Medulla oblongata (tissue), 1 donor: ENCODE results near the gene ZNF202.
"Not testable (repeated sequence)": the region's sequence is repeated elsewhere in the genome, so short reads cannot be mapped to it uniquely, and the experiment has no call there.

Experiments used
- DNase-seq: peaks from one replicate; pipeline ENCODE4 v3.0.0-alpha.2; 2015; ENCODE audit errors: extremely low spot score

Gene ZNF202

GRCh38 chr11:123742031-123742723, 717 bp upstream of the ZNF202 start:
- DNase-seq: peak; percentile 24

- DNase-seq: peak; percentile 4
Measured at GRCh38 chr11:123740787-123741158, 687 bp downstream of the ZNF202 start.

GRCh38 chr11:123738374-123738773, 3.1 kb downstream of the ZNF202 start:
- no peak for DNase-seq

- DNase-seq: no peak
Measured at GRCh38 chr11:123736769-123737168, 4.7 kb downstream of the ZNF202 start.

- DNase-seq: no peak
Measured at GRCh38 chr11:123729602-123730001, 11.9 kb downstream of the ZNF202 start.

GRCh38 chr11:123725995-123726655, 15.3 kb downstream of the ZNF202 start:
- no peak for DNase-seq

GRCh38 chr11:123719452-123719851, 22.0 kb downstream of the ZNF202 start:
- no peak for DNase-seq

- DNase-seq: no peak
Measured at GRCh38 chr11:123718469-123718868, 23.0 kb downstream of the ZNF202 start.

- no peak for DNase-seq
Measured at GRCh38 chr11:123718063-123718462, 23.4 kb downstream of the ZNF202 start.

GRCh38 chr11:123712627-123713026, 28.8 kb downstream of the ZNF202 start:
- not testable (repeated sequence) for DNase-seq

- DNase-seq: peak; percentile 74
Measured at GRCh38 chr11:123707606-123708205, 33.8 kb downstream of the ZNF202 start.

- DNase-seq: no peak
Measured at GRCh38 chr11:123707206-123707605, 34.3 kb downstream of the ZNF202 start.

- DNase-seq: no peak
Measured at GRCh38 chr11:123704341-123704740, 37.1 kb downstream of the ZNF202 start.

GRCh38 chr11:123702696-123703095, 38.8 kb downstream of the ZNF202 start:
- no peak for DNase-seq

GRCh38 chr11:123702139-123702538, 39.3 kb downstream of the ZNF202 start:
- DNase-seq: no peak

- no peak for DNase-seq
Measured at GRCh38 chr11:123700772-123701171, 40.7 kb downstream of the ZNF202 start.

- no peak for DNase-seq
Measured at GRCh38 chr11:123698546-123699127, 42.8 kb downstream of the ZNF202 start.

- no peak for DNase-seq
Measured at GRCh38 chr11:123696183-123696582, 45.3 kb downstream of the ZNF202 start.

- no peak for DNase-seq
Measured at GRCh38 chr11:123695231-123695630, 46.2 kb downstream of the ZNF202 start.

- DNase-seq: no peak
Measured at GRCh38 chr11:123694551-123694950, 46.9 kb downstream of the ZNF202 start.

GRCh38 chr11:123692961-123693360, 48.5 kb downstream of the ZNF202 start:
- DNase-seq: no peak

- DNase-seq: no peak
Measured at GRCh38 chr11:123690485-123690884, 51.0 kb downstream of the ZNF202 start.

- no peak for DNase-seq
Measured at GRCh38 chr11:123684601-123685000, 56.9 kb downstream of the ZNF202 start.
